H9 (cell line): Measurements from ENCODE around the gene RRP1B. TPM values are rescaled to one million over a fixed set of nuclear protein-coding genes. Genes with fewer than 3 reads are reported as not detected.

ENCODE experiments used
- DNase-seq: peaks from one replicate; pipeline ENCODE4 v3.0.0-alpha.2; 2017
- H2AFZ ChIP-seq: one replicate; pipeline ENCODE4 v1.6.1; 2013; ENCODE audit warnings: mild to moderate bottlenecking, low read length, control low read depth, moderate library complexity
- H2AK5ac ChIP-seq: 2 replicates; pipeline ENCODE4 v1.6.1; 2013; ENCODE audit warnings: low read length, control low read depth, mixed read lengths; ENCODE audit not compliant: insufficient read length
- H2BK120ac ChIP-seq: one replicate; pipeline ENCODE4 v1.6.1; 2013; ENCODE audit warnings: low read depth, mild to moderate bottlenecking, low read length, control low read depth, inconsistent platforms; ENCODE audit not compliant: poor library complexity, severe bottlenecking
- H2BK12ac ChIP-seq: 2 replicates; pipeline ENCODE4 v1.6.1; 2013; ENCODE audit warnings: low read length, control low read depth, mixed read lengths, low read depth; ENCODE audit not compliant: insufficient read length
- H2BK15ac ChIP-seq: 2 replicates; pipeline ENCODE4 v1.6.1; 2013; ENCODE audit warnings: low read depth, low read length, control low read depth
- H2BK20ac ChIP-seq: one replicate; pipeline ENCODE4 v1.6.1; 2013; ENCODE audit warnings: low read depth, mild to moderate bottlenecking, low read length, control low read depth, inconsistent platforms; ENCODE audit not compliant: poor library complexity, severe bottlenecking
- H2BK5ac ChIP-seq: 2 replicates; pipeline ENCODE4 v1.6.1; 2013; ENCODE audit warnings: low read length, control low read depth, mixed read lengths; ENCODE audit not compliant: insufficient read length
- H3K14ac ChIP-seq: 2 replicates; pipeline ENCODE4 v1.6.1; 2013; ENCODE audit warnings: low read length, control low read depth; ENCODE audit not compliant: insufficient read depth
- H3K18ac ChIP-seq: 2 replicates; pipeline ENCODE4 v1.6.1; 2013; ENCODE audit warnings: low read depth, mild to moderate bottlenecking, mixed read lengths, low read length, control low read depth; ENCODE audit not compliant: insufficient read length
- H3K23ac ChIP-seq: 2 replicates; pipeline ENCODE4 v1.6.1; 2013; ENCODE audit warnings: low read length, control low read depth, mixed read lengths, low read depth; ENCODE audit not compliant: insufficient read length
- H3K23me2 ChIP-seq: 2 replicates; pipeline ENCODE4 v1.6.1; 2013; ENCODE audit warnings: low read depth, mild to moderate bottlenecking, mixed read lengths, low read length, control low read depth; ENCODE audit not compliant: insufficient read length, poor library complexity, severe bottlenecking
- H3K27ac ChIP-seq: 2 replicates; pipeline ENCODE4 v1.5.1; 2013; ENCODE audit warnings: low read length, control low read depth, mixed read lengths, low read depth; ENCODE audit not compliant: insufficient read length
- H3K27me3 ChIP-seq: 2 replicates; pipeline ENCODE4 v1.6.1; 2013; ENCODE audit warnings: low read length, control low read depth, inconsistent platforms; ENCODE audit not compliant: insufficient read depth
- H3K4ac ChIP-seq: 2 replicates; pipeline ENCODE4 v1.6.1; 2013; ENCODE audit warnings: low read depth, mild to moderate bottlenecking, control low read depth, inconsistent platforms, low read length, moderate library complexity
- H3K4me1 ChIP-seq: 2 replicates; pipeline ENCODE4 v1.6.1; 2013; ENCODE audit warnings: low read length, control low read depth, inconsistent platforms; ENCODE audit not compliant: insufficient read depth
- H3K4me2 ChIP-seq: 2 replicates; pipeline ENCODE4 v1.6.1; 2013; ENCODE audit warnings: low read length, control low read depth, mixed read lengths; ENCODE audit not compliant: insufficient read length, insufficient read depth
- H3K56ac ChIP-seq: 2 replicates; pipeline ENCODE4 v1.6.1; 2013; ENCODE audit warnings: low read depth, mild to moderate bottlenecking, mixed read lengths, low read length, control low read depth; ENCODE audit not compliant: insufficient read length
- H3K79me1 ChIP-seq: 2 replicates; pipeline ENCODE4 v1.6.1; 2013; ENCODE audit warnings: low read depth, mild to moderate bottlenecking, moderate library complexity, low read length, control low read depth, inconsistent platforms; ENCODE audit not compliant: insufficient read depth, poor library complexity, severe bottlenecking
- H3K79me2 ChIP-seq: 2 replicates; pipeline ENCODE4 v1.6.1; 2013; ENCODE audit warnings: low read length, control low read depth, inconsistent platforms; ENCODE audit not compliant: insufficient read depth
- H3K9ac ChIP-seq: 2 replicates; pipeline ENCODE4 v1.6.1; 2013; ENCODE audit warnings: low read length, control low read depth, mixed read lengths; ENCODE audit not compliant: insufficient read length; ENCODE audit errors: extremely low read depth
- H3K9me3 ChIP-seq: one replicate; pipeline ENCODE4 v1.6.1; 2013; ENCODE audit warnings: low read depth, low read length, inconsistent platforms; ENCODE audit not compliant: control insufficient read depth
- H3T11ph ChIP-seq: one replicate; pipeline ENCODE4 v1.6.1; 2013; ENCODE audit warnings: mild to moderate bottlenecking, low read length, control low read depth, inconsistent platforms
- H4K20me1 ChIP-seq: one replicate; pipeline ENCODE4 v1.6.1; 2013; ENCODE audit not compliant: control insufficient read depth, insufficient read length, insufficient read depth
- H4K5ac ChIP-seq: 2 replicates; pipeline ENCODE4 v1.6.1; 2013; ENCODE audit warnings: low read depth, mild to moderate bottlenecking, mixed read lengths, low read length, control low read depth; ENCODE audit not compliant: insufficient read length
- H4K8ac ChIP-seq: replicated peaks from 2 replicates; pipeline ENCODE4 v1.6.1; 2013; ENCODE audit warnings: low read length, control low read depth, mixed read lengths, low read depth; ENCODE audit not compliant: insufficient read length
- H4K91ac ChIP-seq: 2 replicates; pipeline ENCODE4 v1.6.1; 2013; ENCODE audit warnings: low read depth, mild to moderate bottlenecking, moderate library complexity, mixed read lengths, low read length, control low read depth; ENCODE audit not compliant: insufficient read length
- H3K27ac Mint-ChIP-seq, 3 experiments: 2 replicates in 2 of 3; 3 replicates in 1 of 3; pipeline ENCODE4 v1.8.0; 2020 to 2021; ENCODE audit warnings: mixed read lengths in 3 of 3, mild to moderate bottlenecking in 1 of 3, moderate library complexity in 1 of 3
- H3K27me3 Mint-ChIP-seq: 2 replicates; pipeline ENCODE4 v1.8.0; 2021; ENCODE audit warnings: low read depth, mild to moderate bottlenecking, moderate library complexity, mixed read lengths
- H3K36me3 Mint-ChIP-seq, 3 experiments: 2 replicates in 2 of 3; 3 replicates in 1 of 3; pipeline ENCODE4 v1.8.0; 2020 to 2021; ENCODE audit warnings: low read depth in 3 of 3, mixed read lengths in 3 of 3; ENCODE audit not compliant: insufficient read depth in 1 of 3
- H3K4me1 Mint-ChIP-seq, 2 experiments: 2 replicates each; pipeline ENCODE4 v1.8.0; 2020; ENCODE audit warnings: mixed read lengths in 2 of 2
- H3K4me3 Mint-ChIP-seq, 2 experiments: 2 replicates in 1 of 2; 3 replicates in 1 of 2; pipeline ENCODE4 v1.8.0; 2020 to 2021; ENCODE audit warnings: mild to moderate bottlenecking in 2 of 2, mixed read lengths in 2 of 2, moderate library complexity in 1 of 2
- H3K9me3 Mint-ChIP-seq, 2 experiments: 2 replicates in 1 of 2; 3 replicates in 1 of 2; pipeline ENCODE4 v1.8.0; 2020; ENCODE audit warnings: mild to moderate bottlenecking in 2 of 2, mixed read lengths in 2 of 2, moderate library complexity in 1 of 2
- WGBS: extraction: QIAGEN DNeasy Blood & Tissue Kit; methylation state at CpG from one replicate; pipeline ENCODE4 v1.1.7; 2013; ENCODE audit warnings: missing lambda C conversion rate, low lambda C conversion rate, mixed read lengths; ENCODE audit not compliant: insufficient read length; ENCODE audit errors: extremely low coverage; 5-methylcytosine and 5-hydroxymethylcytosine counted together
- total RNA-seq: library from RNA; stranded (reverse); gene quantifications from 2 replicates; pipeline ENCODE4 v1.2.1, GENCODE V29; 2021
- TF ChIP-seq, protein P1 (sequence below): fragments of 200-600 bp; sonication (generic); conservative IDR thresholded peaks from 3 replicates; pipeline ENCODE4 v1.8.0; 2021; ENCODE audit warnings: antibody characterized with exemption, mild to moderate bottlenecking

RRP1B gene
- total RNA-seq, 1 experiment from 2014 or later = 96.6 TPM

DNA sequence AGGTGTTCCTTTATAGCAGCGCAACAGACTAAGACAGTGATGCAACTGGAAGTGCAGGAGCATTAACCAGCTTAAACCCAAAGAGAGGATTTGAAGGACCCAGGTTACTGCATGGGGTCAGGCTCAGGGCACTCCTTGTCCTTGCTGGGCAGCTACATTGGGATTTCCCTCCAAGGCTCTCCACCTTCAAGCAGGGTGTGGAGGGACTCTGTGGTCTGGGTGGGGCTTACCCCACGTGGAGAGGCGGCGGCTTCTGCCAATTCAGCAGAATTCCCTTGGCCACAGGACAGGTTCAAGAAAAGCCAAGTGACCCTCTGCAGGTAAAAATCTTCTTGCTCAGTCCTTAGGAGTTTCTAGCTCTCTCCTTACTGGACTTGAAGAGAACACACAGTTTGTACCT lies 6.5 kb downstream of the RRP1B start:
- no peak overlapping the region for H2BK20ac ChIP-seq
- H3K9me3 ChIP-seq = no peaks in the 10 kb centered on the region
- Mint-ChIP-seq H3K9me3 (no peaks in the 10 kb centered on the region), H3K27ac (no peak overlapping the region; a peak in 1 of 7 replicates), H3K27me3 (no peaks in the 10 kb centered on the region), H3K4me3 (no peak overlapping the region), H3K4me1 (peaks cover 10 to 20% of the 10 kb centered on the region in 2 experiments), H3K36me3 (peaks cover 58 to 76% (median 62%) of the 10 kb centered on the region in 3 experiments)
- no peak overlapping the region for H3K9ac ChIP-seq
- WGBS = no CpG with 5 or more reads among the region's 4 CpGs
- no peak overlapping the region for H3K4ac ChIP-seq
- peaks cover 46% of the 10 kb centered on the region; the same call in 1 of the 2 replicates for H3K79me2 ChIP-seq
- H3K27ac ChIP-seq = no peak overlapping the region
- no peak overlapping the region for H3T11ph ChIP-seq
- H2BK15ac ChIP-seq = no peak overlapping the region
- H2BK5ac ChIP-seq = no peak overlapping the region
- no peaks in the 10 kb centered on the region for H3K27me3 ChIP-seq
- H3K4me2 ChIP-seq = no peak overlapping the region
- no peak overlapping the region for H4K91ac ChIP-seq
- H3K18ac ChIP-seq = no peak overlapping the region
- H4K20me1 ChIP-seq = no peaks in the 10 kb centered on the region
- H2BK12ac ChIP-seq = no peak overlapping the region
- DNase-seq = no peak
- H2AFZ ChIP-seq = no peak overlapping the region
- TF ChIP-seq, protein P1, sequence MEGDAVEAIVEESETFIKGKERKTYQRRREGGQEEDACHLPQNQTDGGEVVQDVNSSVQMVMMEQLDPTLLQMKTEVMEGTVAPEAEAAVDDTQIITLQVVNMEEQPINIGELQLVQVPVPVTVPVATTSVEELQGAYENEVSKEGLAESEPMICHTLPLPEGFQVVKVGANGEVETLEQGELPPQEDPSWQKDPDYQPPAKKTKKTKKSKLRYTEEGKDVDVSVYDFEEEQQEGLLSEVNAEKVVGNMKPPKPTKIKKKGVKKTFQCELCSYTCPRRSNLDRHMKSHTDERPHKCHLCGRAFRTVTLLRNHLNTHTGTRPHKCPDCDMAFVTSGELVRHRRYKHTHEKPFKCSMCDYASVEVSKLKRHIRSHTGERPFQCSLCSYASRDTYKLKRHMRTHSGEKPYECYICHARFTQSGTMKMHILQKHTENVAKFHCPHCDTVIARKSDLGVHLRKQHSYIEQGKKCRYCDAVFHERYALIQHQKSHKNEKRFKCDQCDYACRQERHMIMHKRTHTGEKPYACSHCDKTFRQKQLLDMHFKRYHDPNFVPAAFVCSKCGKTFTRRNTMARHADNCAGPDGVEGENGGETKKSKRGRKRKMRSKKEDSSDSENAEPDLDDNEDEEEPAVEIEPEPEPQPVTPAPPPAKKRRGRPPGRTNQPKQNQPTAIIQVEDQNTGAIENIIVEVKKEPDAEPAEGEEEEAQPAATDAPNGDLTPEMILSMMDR = no peak
- H2BK120ac ChIP-seq = no peak overlapping the region
- H3K56ac ChIP-seq = no peak overlapping the region
- H3K14ac ChIP-seq = no peak overlapping the region
- no peak overlapping the region for H4K5ac ChIP-seq
- H3K79me1 ChIP-seq = no peaks in the 10 kb centered on the region
- no peak overlapping the region for H2AK5ac ChIP-seq
- H3K23me2 ChIP-seq = no peaks in the 10 kb centered on the region
- H3K4me1 ChIP-seq = no peaks in the 10 kb centered on the region
- H4K8ac ChIP-seq = no peak overlapping the region
- H3K23ac ChIP-seq = no peak overlapping the region
